HG03108 (cell line): ENCODE measurements around the gene CLC.

Experiments used
- ATAC-seq: cut with Tn5 transposase; IDR thresholded peaks from one replicate; pipeline ENCODE4 v1.9.1; 2021; ENCODE audit warnings: moderate library complexity; ENCODE audit not compliant: unreplicated experiment

The CLC gene

GRCh38 chr19:39681416-39681815, 56.4 kb downstream of the CLC start:
- no peak for ATAC-seq
